ENCODE data around the gene LAMTOR2.

LAMTOR2 gene

DNA sequence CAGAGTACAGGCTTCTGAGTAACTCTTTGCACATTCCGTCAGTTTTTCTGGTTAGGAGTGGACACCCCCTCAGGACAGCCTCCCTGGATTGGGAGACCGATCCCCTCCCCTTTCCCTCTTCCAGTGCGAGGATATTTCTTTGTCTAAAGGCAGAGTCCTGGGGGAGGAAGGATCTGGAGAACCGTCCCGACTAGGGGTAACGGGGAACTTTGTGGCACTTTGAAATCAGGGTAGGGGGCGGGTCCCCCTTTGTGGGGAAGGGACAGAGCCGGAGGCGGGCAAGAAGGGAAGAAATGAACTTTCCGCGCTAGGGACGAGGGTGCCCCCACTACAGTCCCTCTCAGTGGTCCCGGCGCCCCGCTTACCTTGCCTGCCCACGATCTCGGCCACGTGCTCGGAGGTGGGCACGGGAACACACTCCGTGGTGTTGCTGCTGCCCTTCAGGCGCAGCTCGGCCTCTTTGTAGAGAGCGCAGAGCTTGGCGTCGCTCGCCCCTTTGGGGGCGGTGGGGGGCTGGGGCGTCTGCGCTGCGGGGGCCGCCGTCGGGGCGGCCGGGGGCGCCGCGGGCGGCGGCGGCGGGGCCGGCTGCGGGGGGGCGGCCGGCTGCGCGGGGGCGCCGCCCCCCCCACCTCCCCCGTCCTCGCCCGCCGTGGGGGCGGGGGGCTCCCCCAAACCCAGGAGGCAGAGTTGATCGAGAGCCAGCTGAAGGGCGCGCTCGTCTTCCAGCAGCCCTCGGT lies 26.8 kb downstream of the LAMTOR2 start:
- H3K4me3 ChIP-seq = peak overlapping the region; percentile 74 to 79
- H3K36me3 ChIP-seq = no peaks in the 10 kb centered on the region
- no peak for DNase-seq
- intact Hi-C loops (cut with DNase I; ENCODE audit: low total_unique reads) = no loop called here
- peaks cover 0 to 23% of the 10 kb centered on the region in 2 donors for H3K27me3 ChIP-seq
- TF ChIP-seq CTCF (IDR thresholded peaks at IDR 0.05) = no peak
- no peak overlapping the region for H3K27ac ChIP-seq
- H3K9me3 ChIP-seq = no peaks in the 10 kb centered on the region
- H3K4me1 ChIP-seq = peaks cover 0 to 23% (median 14%) of the 10 kb centered on the region in 4 donors

DNA sequence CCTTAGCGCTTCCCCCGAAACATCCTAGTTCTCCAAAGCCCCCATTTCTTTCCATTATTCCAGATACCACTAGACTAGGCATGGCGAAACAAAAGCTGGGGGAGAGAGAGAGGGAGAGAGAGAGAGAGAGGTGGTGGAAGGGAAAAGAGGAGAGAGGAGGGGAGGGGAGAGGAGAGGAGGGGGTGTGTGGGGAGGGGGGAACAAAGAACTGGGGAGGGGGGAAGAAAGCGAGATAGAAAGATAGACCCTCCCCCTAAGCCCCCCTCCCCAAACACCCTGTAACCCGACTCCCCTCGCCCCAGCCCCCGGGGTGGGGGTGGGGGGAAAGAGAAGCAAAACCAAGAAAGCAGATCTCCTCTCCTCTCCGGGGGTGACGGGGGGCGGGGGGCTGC lies 27.3 kb downstream of the LAMTOR2 start:
- intact Hi-C loops (cut with DNase I; ENCODE audit: low total_unique reads) = no loop called here
- no peak for DNase-seq
- Histone ChIP-seq H3K36me3 (no peaks in the 10 kb centered on the region), H3K4me3 (peak overlapping the region; percentile 74 to 79), H3K27me3 (peaks cover 0 to 18% of the 10 kb centered on the region in 2 donors), H3K4me1 (peaks cover 0 to 23% (median 14%) of the 10 kb centered on the region in 4 donors), H3K27ac (no peak overlapping the region), H3K9me3 (no peaks in the 10 kb centered on the region)
- TF ChIP-seq CTCF (IDR thresholded peaks at IDR 0.05) = no peak

GRCh38 chr1:156082309-156083091 lies 27.9 kb downstream of the LAMTOR2 start, which contains the start of gene MEX3A:
MEX3A (minus strand) TSS chr1:156082465; CDS start chr1:156081998, 467 bp downstream.
- DNase-seq = peak; percentile 71 to 82
- H3K27me3 ChIP-seq = peaks cover 0 to 12% of the 10 kb centered on the region in 2 donors
- H3K9me3 ChIP-seq = no peaks in the 10 kb centered on the region
- intact Hi-C loops (cut with DNase I; ENCODE audit: low total_unique reads) = no loop called here
- no peaks in the 10 kb centered on the region for H3K36me3 ChIP-seq
- peaks cover 0 to 23% (median 14%) of the 10 kb centered on the region in 4 donors for H3K4me1 ChIP-seq
- H3K27ac ChIP-seq = peak within 1 kb of the TSS; percentile 55 to 62
- TF ChIP-seq CTCF (IDR thresholded peaks at IDR 0.05) = no peak
- H3K4me3 ChIP-seq = peak within 1 kb of the TSS; percentile 74 to 79

- H3K9me3 ChIP-seq = no peaks in the 10 kb centered on the region
- intact Hi-C loops (cut with DNase I; ENCODE audit: low total_unique reads) = no loop called here
- H3K4me3 ChIP-seq = no peak overlapping the region
- H3K4me1 ChIP-seq = peaks cover 0 to 23% (median 14%) of the 10 kb centered on the region in 4 donors
- TF ChIP-seq CTCF (IDR thresholded peaks at IDR 0.05) = no peak
- H3K27ac ChIP-seq = no peak overlapping the region
- H3K36me3 ChIP-seq = no peaks in the 10 kb centered on the region
- no peak for DNase-seq
- H3K27me3 ChIP-seq = peaks cover 0 to 11% of the 10 kb centered on the region in 2 donors
Measured at GRCh38 chr1:156083800-156084790, 29.5 kb downstream of the LAMTOR2 start.

DNA sequence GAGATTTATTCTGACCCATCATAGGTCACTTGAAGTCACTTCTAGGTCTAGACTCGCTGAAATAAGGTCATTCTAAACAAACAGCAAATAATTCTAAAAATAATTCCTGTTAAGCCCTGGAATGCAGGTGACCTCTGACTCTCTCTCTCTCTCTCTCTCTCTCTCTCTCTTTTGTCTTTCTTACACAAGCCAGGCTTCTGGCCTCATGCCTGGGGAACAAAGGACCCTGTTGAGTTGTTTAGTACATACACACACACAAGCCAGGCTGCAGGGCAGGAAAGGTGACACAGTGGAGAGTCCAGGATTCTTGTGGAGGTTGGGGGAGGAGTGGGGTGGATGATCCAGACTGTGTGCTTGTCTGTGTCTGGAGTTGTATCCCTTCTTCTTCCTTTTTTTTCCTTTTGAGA lies 31.7 kb downstream of the LAMTOR2 start:
- no peak overlapping the region for H3K27ac ChIP-seq
- no peak overlapping the region for H3K4me3 ChIP-seq
- H3K27me3 ChIP-seq = peaks cover 0 to 4% of the 10 kb centered on the region in 2 donors
- peaks cover 0 to 27% (median 15%) of the 10 kb centered on the region in 4 donors for H3K4me1 ChIP-seq
- no peaks in the 10 kb centered on the region for H3K36me3 ChIP-seq
- H3K9me3 ChIP-seq = no peaks in the 10 kb centered on the region
- no peak for TF ChIP-seq CTCF (IDR thresholded peaks at IDR 0.05)
- intact Hi-C loops (cut with DNase I; ENCODE audit: low total_unique reads) = no loop called here
- no peak for DNase-seq
